Heart right ventricle (tissue), 16 donors: ENCODE measurements around the gene PRRG3. TPM values are rescaled to one million over a fixed set of nuclear protein-coding genes. Genes with fewer than 3 reads are reported as not detected.

Source experiments
- ATAC-seq, 8 donors: fragments of 200-7000 bp; cut with Tn5 transposase; one replicate each; pipeline ENCODE4 v1.9.1; 2020; ENCODE audit warnings: mild to moderate bottlenecking in 8 of 8, moderate library complexity in 8 of 8, moderate number of reproducible peaks in 1 of 8
- DNase-seq, 2 donors: peaks; one replicate each; pipeline ENCODE4 v3.0.0-alpha.2; 2020
- H3K27ac ChIP-seq, 10 donors: fragments of 200-600 bp; sonication (generic) in 2 of 10; one replicate each; pipeline versions ENCODE4 v1.5.0 to v1.8.0; 2020 to 2022; ENCODE audit warnings: mild to moderate bottlenecking in 3 of 10
- H3K27me3 ChIP-seq, 7 donors: fragments of 200-600 bp; one replicate each; pipeline ENCODE4 v1.8.0; 2021 to 2022; ENCODE audit warnings: mild to moderate bottlenecking in 2 of 7
- H3K36me3 ChIP-seq, 9 donors: fragments of 200-600 bp; sonication (generic) in 1 of 9; one replicate each; pipeline versions ENCODE4 v1.5.0 to v1.8.0; 2020 to 2022; ENCODE audit warnings: mild to moderate bottlenecking in 2 of 9
- H3K4me1 ChIP-seq, 9 donors: fragments of 200-600 bp; sonication (generic) in 1 of 9; one replicate each; pipeline versions ENCODE4 v1.5.0 to v1.8.0; 2020 to 2022; ENCODE audit warnings: mild to moderate bottlenecking in 4 of 9
- H3K4me3 ChIP-seq, 10 donors: fragments of 200-600 bp; sonication (generic) in 2 of 10; one replicate each; pipeline versions ENCODE4 v1.5.0 to v1.8.0; 2020 to 2022; ENCODE audit warnings: mild to moderate bottlenecking in 7 of 10, moderate library complexity in 2 of 10
- H3K9me3 ChIP-seq, 11 donors: fragments of 200-600 bp in 10 of 11; sonication (generic) in 2 of 11; one replicate each; pipeline versions ENCODE4 v1.5.0 to v1.8.0; 2013 to 2022; ENCODE audit warnings: mild to moderate bottlenecking in 2 of 11, control low read depth in 1 of 11, moderate library complexity in 1 of 11
- CTCF ChIP-seq, 9 donors: fragments of 200-600 bp; sonication (generic) in 2 of 9; IDR thresholded peaks; one replicate each; pipeline versions ENCODE4 v1.5.0 to v1.8.0; 2021 to 2022; ENCODE audit warnings: antibody characterized with exemption in 9 of 9, mild to moderate bottlenecking in 5 of 9, moderate library complexity in 1 of 9
- WGBS, 2 donors: extraction: QIAGEN DNeasy Blood & Tissue Kit; methylation state at CpG; one replicate each; pipeline ENCODE4 v1.1.7; 2013; ENCODE audit warnings: inconsistent platforms in 1 of 2; 5-methylcytosine and 5-hydroxymethylcytosine counted together
- intact Hi-C, 10 donors: fragments of 100-400 bp; cut with DNase I; formaldehyde crosslinking; loops; one replicate each; pipeline versions ENCODE4 v1.11.1 to v1.14.2; 2022
- polyA plus RNA-seq, 2 donors: library from polyadenylated mRNA; stranded (reverse); fragments of 200-250 nt; gene quantifications; one replicate each; pipeline ENCODE4 v1.2.3, GENCODE V29; 2013
- total RNA-seq, 10 donors: library from RNA; stranded (reverse); fragmentation: NEBNext Ultra II Directional in 3 of 10; extraction: Animal tissue kit (Norgen Biotek cat#: 25700) in 3 of 10; gene quantifications; one replicate each; pipeline versions ENCODE4 v1.2.1 to v1.2.4, GENCODE V29; 2021 to 2023
- donor health status: Arrhythmogenic right ventricular cardiomyopathy.
- donor health status: ischemic (EF 13 %, LVEDD 7.1; RV severe dilation, severe dysfunction).
- donor health status: healthy with polysubstance abuse.
- donor health status: DM: no; HTN: yes; CAD: no.
- donor health status: DM: no; HTN: no; CAD: no.
- donor health status: ischemic (EF 25% LVEDD 6.9; RV normal size, moderate dysfunction).
- donor health status: ischemic (EF 25% LVEDD 5.7; RV mildly dilated, moderate dysfunction).
- donor health status: healthy.
- donor health status: DM: yes; HTN: yes; CAD: no.
- donor health status: Ischemic cardiomyopathy.
- donor health status: ischemic (EF 35%, LVEDD 5.7; RV mildly dilated, moderate dysfunction).
- donor health status: nonischemic (EF 11% LVEDD 7.7; RV severe dilation, severe dysfunction).
- donor health status: DM: yes; HTN: yes; CAD: no.
- donor health status: PGD.
- donor health status: ischemic (EF 29% LVEDD 5.4; RV normal size, mild dysfunction).
- donor health status: nonischemic (EF 23%, LVEDD 6.1; RV moderate dilation, normal function).

PRRG3 gene
- total and polyA plus RNA-seq, 12 donors: 0.20 to 4.4 (median 2.3) TPM

- peaks cover 0 to 11% (median 6%) of the 10 kb centered on the region in 9 donors for H3K4me1 ChIP-seq
- intact Hi-C loops: no loop called here
- H3K9me3 ChIP-seq: no peaks in the 10 kb centered on the region
- WGBS, 2 donors: 91 to 99% methylated on average over 6 of the region's 6 CpGs
- no peak for DNase-seq
- ATAC-seq: no peak
- no peak for TF ChIP-seq CTCF (IDR thresholded peaks at IDR 0.05)
- peaks cover 0 to 27% (median 0%) of the 10 kb centered on the region in 7 donors for H3K27me3 ChIP-seq
- no peak overlapping the region for H3K4me3 ChIP-seq
- H3K36me3 ChIP-seq: no peaks in the 10 kb centered on the region
- no peak overlapping the region for H3K27ac ChIP-seq
Measured at GRCh38 chrX:151698485-151698884, 3.2 kb downstream of the PRRG3 start.

GRCh38 chrX:151699746-151700145 is 4.5 kb downstream of the PRRG3 start:
- intact Hi-C loops: loop anchor here in 1 of 10 donors (5.0 kb wide), 1 partner anchor 948 kb away; no protein-coding TSS in a partner anchor
- H3K36me3 ChIP-seq: no peaks in the 10 kb centered on the region
- no peak overlapping the region for H3K27ac ChIP-seq
- no peak for ATAC-seq
- DNase-seq: no peak
- H3K9me3 ChIP-seq: no peaks in the 10 kb centered on the region
- peaks cover 0 to 23% (median 0%) of the 10 kb centered on the region in 7 donors for H3K27me3 ChIP-seq
- peaks cover 0 to 17% (median 7%) of the 10 kb centered on the region in 9 donors for H3K4me1 ChIP-seq
- no peak overlapping the region for H3K4me3 ChIP-seq
- WGBS, 2 donors: 94 to 98% methylated on average over 9 of the region's 9 CpGs
- no peak for TF ChIP-seq CTCF (IDR thresholded peaks at IDR 0.05)

- WGBS, 2 donors: 94 to 95% methylated on average over 14 to 16 of the region's 16 CpGs
- H3K27me3 ChIP-seq: peaks cover 0 to 19% (median 0%) of the 10 kb centered on the region in 7 donors
- H3K4me3 ChIP-seq: no peak overlapping the region
- no peak overlapping the region for H3K27ac ChIP-seq
- no peaks in the 10 kb centered on the region for H3K9me3 ChIP-seq
- intact Hi-C loops: loop anchor here in 1 of 10 donors (5.0 kb wide), 1 partner anchor 947 kb away; no protein-coding TSS in a partner anchor
- H3K36me3 ChIP-seq: no peaks in the 10 kb centered on the region
- ATAC-seq (no peak), DNase-seq (no peak)
- TF ChIP-seq CTCF (IDR thresholded peaks at IDR 0.05): no peak
- peaks cover 0 to 17% (median 7%) of the 10 kb centered on the region in 9 donors for H3K4me1 ChIP-seq
Measured at GRCh38 chrX:151700581-151700980, 5.3 kb downstream of the PRRG3 start.

- Histone ChIP-seq H3K4me1 (peaks cover 0 to 17% (median 7%) of the 10 kb centered on the region in 9 donors), H3K36me3 (no peaks in the 10 kb centered on the region), H3K9me3 (no peaks in the 10 kb centered on the region), H3K27me3 (peaks cover 0 to 14% (median 0%) of the 10 kb centered on the region in 7 donors), H3K4me3 (no peak overlapping the region), H3K27ac (no peak overlapping the region)
- 93 to 99% methylated on average over 3 to 4 of the region's 4 CpGs for WGBS, 2 donors
- no peak for ATAC-seq
- DNase-seq: no peak
- TF ChIP-seq CTCF (IDR thresholded peaks at IDR 0.05): no peak
- intact Hi-C loops: loop anchor here in 1 of 10 donors (5.0 kb wide), 1 partner anchor 946 kb away; no protein-coding TSS in a partner anchor
Measured at GRCh38 chrX:151701071-151701470, 5.8 kb downstream of the PRRG3 start.
